GM19099 (cell line): Measurements from ENCODE around the gene DLGAP1.

ENCODE experiments used
- POLR2A ChIP-seq: IDR thresholded peaks from 3 replicates; pipeline ENCODE4 v1.6.1; 2011; ENCODE audit warnings: low read depth; ENCODE audit not compliant: insufficient read length; ENCODE audit errors: extremely low read depth

DLGAP1 gene

DNA sequence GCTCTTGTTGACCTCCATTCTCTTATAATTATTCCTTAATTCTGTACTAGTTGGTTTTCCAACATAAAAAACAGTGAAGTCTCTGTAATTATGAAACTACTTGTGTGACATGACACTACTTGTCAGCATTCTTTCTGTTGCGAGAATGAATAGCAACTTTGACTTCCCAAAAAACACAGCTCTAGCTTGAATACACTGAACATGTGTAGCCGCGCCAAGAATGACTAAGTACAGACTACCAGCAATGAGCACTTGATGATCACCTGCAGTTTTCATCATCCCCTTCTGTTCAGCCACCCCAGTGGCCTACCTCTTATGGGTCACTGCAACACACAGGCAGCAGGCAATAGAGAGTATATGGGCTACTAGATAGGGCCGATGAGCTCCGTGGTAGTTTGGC lies 775.9 kb downstream of the DLGAP1 start:
- no peak for TF ChIP-seq POLR2A

DNA sequence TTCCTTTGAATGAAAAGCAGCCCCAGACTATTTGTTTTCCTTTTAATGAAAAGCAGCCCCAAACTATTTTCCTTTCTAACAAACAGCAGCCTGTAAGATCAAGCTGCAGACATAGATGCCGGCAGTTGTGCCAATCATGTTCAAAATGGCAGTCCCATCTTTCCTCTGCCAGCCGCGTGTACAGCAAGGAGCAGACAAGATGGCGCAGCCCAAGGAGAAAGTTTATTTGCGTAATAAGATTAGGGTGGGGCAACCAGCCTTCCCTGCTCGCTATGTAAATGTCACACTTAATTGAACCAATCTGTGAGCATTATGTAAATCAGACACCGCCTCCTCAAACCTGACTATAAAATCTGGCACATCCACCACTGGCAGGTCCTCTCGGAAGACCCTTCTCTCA lies 779.1 kb downstream of the DLGAP1 start:
- no peak for TF ChIP-seq POLR2A

DNA sequence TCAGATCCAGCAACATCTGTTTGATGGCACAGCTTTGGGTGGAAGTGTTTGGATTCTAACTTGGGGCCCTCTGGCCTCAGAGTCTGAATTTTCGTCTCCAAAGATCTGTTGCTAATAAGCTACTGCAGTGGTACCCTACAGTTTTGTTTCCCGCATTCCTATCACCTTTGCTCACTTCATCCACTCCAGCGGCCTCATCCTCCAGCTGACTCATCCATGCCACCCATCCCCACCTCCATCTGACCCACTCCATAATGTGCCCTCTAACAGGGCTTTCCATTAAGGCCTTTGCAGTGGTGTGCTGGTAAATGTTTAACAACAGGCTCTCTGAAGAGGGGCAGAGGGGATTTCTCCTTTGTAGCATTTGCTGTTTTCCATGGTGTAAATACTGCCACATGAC lies 779.7 kb downstream of the DLGAP1 start:
- no peak for TF ChIP-seq POLR2A

DNA sequence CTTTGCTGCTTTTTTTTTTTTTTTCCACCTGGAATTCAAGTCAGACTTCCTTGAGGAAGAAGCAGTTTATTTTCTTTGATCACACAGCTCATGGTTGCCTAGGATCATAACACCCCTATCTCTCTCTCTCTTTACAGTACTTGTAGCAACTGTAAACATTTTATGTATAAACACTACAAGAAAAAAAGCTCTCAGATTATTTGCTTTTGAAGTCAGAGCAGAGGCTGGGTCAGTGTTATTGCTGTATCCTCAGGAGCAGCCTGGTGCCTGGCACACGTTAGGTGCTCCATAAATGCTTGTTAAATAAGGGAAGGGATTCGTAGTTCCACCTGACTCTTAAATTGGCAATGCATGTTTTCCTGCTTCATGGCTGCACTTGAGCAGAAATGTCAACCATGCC lies 783.9 kb downstream of the DLGAP1 start:
- TF ChIP-seq POLR2A, result no peak

DNA sequence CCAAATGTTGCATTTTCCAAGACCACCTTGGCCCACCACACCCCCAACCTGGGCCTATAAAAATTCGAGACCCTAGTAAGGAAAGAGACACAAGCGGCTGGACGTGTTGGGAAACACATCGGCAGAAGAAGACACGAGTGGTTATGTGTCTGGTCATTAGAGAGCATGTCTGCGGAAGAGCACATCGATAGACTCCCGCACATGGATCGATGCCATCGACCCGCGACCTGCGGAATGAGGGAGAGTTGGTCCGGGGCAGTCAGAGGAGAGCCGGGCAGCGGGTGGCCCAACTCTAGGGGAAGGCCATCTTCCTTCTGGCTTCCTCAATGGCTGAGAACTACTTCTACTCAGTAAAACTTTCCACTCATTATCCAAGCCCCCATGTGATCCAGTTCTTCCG lies 785.7 kb downstream of the DLGAP1 start:
- TF ChIP-seq POLR2A, result no peak

DNA sequence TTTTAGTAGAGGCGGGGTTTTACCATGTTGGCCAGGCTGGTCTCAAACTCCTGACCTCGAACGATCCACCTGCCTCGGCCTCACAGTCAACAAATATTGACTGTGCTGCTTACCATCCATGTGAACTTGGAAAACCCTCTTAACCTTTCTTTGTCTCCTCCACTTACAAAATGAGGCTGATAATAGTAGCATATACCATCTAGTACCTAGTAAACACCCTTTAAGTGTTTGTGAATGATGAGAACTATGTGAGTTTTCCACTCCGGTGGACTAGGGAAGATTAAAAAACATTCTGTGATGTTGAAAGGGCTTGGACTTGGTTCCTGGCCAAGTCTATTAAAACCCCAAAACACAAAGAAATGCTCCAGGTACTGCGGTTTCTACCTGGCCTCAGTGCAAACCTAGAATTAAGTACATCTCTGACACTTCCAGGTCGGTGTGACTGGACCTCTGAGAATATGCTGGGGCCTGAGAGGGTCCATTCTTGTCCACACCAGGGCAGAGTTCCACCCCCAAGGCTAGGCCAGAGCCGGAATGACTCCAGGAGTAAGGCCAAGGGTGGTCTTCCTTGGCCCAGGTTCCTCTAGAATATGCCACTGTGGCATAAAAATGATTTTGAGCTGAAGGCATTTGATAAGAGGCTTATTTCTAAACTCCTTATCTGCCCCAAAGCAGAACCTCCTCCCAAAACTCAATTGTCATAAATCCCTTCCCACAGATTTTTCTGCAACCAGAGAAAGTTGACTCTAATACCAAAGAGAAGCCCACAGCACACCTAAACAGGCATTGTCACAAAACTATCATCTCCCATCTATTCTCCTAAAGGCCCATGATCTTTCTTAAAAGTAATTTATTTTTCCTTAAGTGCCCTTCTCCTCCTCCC lies 787.6 kb downstream of the DLGAP1 start:
- no peak for TF ChIP-seq POLR2A

DNA sequence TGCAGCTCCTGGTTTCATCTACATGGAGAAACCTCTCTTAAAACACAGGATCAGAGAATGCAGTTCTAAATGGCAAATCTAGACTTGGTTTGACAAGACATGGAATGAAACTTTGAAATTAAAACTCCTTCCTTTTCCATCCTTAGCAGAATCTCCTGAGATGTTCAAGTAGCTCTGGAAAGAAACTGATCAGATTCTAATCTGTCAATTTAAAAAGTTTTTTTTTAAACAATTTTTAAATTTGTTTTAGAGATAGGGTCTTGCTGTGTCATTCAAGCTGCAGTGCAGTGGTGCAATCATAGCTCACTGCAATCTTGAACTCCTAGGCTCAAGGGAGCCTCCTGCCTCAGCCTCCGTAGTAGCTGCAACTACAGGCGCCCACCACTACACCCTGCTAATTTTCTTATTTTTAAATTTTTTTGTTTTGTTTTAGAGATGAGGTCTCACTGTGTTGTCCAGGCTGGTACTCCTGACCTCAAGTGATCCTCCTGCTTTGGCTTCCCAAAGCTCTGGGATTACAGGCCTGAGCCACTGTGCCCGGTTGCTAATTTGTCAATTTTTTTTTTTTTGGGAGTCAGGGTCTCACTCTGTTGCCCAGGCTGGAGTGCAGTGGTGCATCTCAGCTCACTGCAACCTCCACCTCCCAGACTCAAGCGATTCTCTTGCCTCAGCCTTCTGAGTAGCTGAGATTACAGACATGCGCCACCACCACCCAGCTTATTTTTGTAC lies 788.4 kb downstream of the DLGAP1 start:
- no peak for TF ChIP-seq POLR2A

DNA sequence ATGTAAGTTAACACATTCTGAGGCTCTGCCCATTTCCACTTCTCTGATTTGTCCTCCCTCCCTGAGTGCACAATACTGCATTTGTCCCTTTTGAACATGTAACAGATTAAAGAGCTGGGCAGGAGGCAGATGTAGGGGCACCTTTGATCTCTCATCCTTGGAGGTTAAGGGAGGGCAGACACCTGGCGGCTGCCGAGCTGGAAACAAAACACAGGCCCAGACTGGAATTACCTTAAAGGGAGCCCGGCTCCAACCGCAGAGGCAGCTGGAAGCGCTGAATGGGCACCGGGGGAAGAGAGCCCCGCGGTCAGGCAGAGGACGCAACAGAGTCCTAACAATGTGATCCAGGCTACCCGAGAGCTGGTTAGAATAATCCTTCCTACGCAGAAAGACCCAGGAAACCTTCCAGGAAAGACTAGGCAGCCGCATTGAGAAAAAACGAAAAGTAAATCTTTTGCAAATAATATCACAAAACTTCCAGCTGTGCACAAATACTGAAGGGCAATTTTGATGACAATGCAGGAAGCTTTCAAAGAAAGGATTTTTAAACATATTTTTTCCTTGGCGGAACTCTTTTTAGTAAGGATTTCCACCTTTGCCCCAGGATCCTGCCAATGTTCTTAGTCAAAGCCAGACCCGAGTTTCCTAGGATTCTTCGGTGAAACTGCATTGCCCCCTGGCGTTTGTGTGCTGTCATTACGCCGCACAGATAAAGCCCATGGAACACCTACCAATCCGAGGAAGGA lies 789.2 kb downstream of the DLGAP1 start:
- TF ChIP-seq POLR2A, result no peak

DNA sequence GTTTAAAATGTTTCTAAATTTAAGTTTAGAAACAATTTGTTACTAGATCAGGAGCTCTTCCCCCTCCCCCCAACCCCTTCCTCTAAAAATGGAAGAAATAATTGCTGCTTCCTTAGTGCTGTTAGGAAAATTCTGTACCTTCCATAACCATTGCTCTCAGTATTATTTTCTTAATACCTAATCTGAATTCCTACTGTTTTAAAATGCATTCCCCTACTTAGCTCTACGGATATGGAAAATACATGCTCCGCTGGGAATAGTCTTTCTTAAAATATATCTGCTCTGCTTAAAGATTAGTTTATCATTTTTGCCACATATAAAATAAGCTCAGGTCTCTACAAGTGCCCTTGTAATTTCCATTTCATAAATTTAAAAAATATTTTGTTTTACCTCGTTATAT lies 789.9 kb downstream of the DLGAP1 start:
- TF ChIP-seq POLR2A, result no peak

DNA sequence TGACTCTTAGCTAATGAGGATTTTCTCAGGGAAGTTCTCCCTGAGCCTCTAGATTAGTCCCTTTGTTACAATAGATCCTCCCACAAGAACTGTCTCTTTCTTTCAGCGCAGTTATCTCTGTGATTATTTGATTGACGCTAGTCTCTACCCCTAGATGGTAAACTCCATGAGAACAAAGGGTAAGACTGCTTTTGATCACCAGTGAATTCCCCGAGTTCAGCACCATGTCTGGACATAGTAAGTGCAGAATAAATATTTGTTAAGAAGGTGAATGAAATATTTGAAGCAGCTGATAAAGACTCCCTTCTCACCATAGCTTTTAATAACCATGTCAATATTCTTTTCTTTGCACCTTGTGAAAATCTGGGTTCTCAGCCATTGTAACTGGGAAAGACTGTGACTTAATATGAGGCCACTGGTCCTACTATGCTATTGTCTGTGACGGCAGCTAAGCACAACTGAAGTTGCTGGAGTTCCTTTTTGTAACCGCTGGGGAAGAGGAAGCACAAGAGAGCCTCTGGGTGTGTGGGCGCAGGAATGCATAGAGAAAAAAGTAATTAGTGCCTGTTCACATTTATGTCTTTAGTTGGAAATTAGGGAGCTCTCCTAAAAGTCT lies 790.4 kb downstream of the DLGAP1 start:
- TF ChIP-seq POLR2A, result no peak

DNA sequence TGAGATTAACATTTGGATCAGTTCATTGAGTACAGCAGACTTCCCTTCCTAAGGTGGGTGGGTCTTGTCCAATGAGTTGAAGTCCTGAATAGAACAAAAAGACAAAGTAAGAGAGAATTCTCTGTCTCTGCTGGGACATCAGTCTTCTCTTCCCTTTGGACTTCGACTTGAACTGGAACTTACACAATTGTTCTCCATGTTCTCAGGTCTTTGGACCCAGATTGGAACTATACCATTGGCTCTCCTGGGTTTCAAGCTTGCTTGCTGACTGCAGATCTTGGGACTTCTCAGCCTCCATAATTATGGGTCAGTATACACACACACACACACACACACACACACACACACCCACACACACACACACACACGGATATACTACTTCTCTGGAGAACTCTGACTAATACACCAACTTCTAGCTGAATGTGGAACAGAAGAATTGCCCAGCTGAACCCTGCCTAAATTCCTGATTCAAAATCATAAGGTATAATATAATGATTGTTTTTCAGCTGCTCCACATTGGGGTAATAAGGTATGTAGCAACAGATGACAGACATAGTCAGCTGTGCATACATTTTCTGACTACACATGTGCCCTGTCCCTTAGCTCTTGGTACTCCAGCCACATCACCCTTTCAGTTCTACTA lies 791.1 kb downstream of the DLGAP1 start:
- TF ChIP-seq POLR2A, result no peak

DNA sequence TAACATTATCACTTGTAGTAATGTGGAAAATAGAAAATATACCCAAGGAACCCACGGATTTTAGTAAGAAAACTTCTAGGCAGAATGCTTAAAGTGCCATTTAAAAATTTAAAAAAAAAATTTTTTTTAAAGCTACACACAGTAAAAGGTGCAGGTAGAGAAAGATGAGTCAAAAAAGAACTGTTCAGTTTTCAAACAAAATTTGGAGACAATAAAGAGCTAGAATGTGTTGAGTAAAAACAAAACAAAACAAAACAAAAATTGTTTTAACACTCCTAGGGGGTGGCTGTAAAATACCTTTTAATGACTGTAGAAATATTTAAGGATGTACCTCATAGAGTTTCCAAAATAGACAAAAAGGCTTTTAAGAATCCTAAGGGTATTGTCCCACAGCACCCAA lies 793.1 kb downstream of the DLGAP1 start:
- no peak for TF ChIP-seq POLR2A

DNA sequence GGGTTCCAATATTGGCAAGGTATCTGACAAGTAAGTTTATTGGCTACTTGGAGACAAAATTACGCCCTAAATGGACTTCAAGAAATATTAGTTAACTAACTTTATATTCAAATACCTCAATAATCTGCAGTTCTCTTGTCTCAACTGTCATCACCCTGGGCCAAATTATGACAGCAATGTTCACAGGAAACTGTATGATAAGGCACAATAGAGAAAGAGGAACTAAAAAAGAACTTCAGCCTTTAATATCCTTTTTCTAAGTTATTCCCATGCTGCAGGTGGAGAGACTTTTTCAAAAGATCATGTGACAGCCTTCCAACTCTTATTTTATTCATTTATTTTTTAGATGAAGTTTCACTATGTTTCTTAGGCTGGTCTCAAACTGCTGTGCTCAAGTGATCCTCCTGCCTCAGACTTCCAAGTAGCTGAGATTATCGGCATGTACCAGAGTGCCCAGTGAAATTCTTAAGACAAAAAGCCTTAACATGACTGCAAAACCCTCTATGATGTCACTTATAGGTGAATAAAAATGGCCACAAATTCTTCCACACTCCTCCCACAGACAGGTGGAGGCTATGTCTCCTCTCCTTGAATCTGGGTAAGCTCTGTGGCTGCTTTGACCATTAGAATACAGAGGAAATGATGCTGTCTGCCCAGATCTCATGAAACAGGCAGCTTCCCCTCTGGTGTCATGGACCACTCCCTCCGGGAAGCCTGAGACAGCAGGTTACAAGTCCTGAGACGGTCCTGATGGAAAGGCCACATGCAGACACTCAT lies 794.2 kb downstream of the DLGAP1 start:
- TF ChIP-seq POLR2A, result no peak

DNA sequence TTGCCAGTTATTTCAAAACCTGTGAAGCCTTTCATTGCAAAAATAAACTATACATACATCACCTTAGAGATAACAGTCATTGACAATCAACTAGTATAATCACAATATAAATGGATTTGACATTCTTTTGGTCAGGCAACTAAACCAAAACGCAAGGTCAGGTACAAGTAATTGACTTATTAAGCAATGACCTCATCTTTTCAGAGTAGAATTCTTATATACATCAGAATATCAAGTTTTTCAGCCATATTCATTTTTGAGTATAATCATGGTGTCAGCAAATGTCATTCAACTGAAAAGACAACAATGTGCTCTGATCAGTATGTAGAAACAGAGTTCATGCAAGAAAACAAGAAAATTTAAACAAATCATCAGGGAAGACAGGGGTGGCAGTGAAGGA lies 796.6 kb downstream of the DLGAP1 start:
- no peak for TF ChIP-seq POLR2A
